NCI-H226 (cell line): ENCODE measurements around the gene OTUD7B.
"Not testable (repeated sequence)": the region's sequence is repeated elsewhere in the genome, so short reads cannot be mapped to it uniquely, and the experiment has no call there.

Experiments
- DNase-seq: peaks from one replicate; pipeline ENCODE4 v3.0.0-alpha.2; 2015

The OTUD7B gene

DNA sequence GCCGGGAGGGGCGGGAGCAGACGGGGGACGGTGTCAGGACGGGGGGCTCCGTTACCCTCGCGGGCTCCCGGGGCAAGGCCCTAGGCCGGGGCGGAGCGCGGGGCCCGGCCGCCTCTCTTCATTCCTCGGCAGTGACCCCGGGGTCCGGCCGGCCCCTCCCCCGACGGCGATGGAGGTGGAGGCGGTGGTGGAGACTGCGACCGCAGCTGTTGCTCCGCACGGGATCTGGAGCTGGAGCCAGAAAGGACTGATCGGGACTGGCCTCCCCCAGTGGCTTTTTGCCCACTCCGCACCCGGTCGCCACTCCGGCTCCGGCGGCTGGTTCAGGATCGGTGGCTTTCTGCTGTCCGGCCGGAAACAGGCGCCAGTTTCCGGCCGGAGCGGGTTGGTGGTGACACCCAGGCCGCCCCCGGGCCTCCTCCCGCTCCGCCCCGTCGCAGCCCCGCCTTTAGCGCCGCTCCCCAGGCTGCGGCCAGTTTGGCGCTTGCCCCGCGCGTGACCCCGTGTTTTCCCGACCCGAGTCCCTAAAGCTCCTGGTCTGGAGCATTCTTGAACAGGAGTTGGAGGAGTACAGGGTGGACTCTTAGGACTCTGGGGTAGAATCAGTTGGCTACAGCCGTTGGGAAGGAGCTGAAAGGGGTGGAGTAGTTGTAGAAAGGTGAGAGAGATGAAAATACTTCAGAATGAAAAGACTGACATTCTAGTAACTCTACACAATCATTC lies at the start of gene OTUD7B:
Gene OTUD7B (minus strand): TSS at position 334 of the 723 bp plus-strand sequence. CDS start 33,216 bp downstream, outside the sequence.
- peak; percentile 87 for DNase-seq

DNA sequence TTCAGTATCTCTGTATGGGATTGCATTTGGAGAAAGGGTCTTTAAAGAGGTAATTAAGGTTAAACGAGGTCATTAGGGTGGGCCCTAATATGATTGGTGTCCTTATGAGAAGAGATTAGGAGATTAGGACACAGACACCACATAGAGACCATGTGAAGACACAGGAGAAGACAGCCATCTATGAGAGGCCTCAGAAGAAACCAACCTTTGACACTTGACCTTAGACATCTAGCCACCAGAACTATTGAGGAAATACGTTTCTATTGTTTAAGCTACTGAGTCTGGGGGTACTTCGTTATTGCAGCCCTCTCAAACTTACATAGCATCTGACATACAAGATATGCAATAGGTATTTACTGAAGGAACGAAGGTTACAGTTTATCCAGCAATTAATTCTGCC lies 49.7 kb upstream of the OTUD7B start:
- no peak for DNase-seq

GRCh38 chr1:150056407-150056806 lies 45.9 kb upstream of the OTUD7B start:
- DNase-seq: no peak

DNA sequence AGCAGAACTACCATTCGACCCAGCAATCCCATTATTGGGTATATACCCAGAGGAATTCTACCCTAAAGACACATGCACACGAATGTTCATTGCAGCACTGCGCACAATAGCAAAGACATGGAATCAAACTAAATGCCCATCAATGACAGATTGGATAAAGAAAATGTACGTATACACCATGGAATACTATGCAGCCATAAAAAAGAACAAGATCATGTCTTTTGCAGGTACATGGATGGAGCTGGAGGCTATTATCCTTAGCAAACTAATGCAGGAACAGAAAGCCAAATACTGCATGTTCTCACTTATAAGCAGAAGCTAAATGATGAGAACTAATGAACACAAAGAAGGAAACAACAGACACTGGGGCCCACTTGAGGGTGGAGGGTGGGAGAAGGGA lies 45.0 kb upstream of the OTUD7B start:
- not testable (repeated sequence) for DNase-seq

- no peak for DNase-seq
These were observed 43.4 kb upstream of the OTUD7B start for GRCh38 chr1:150053926-150054325.

DNA sequence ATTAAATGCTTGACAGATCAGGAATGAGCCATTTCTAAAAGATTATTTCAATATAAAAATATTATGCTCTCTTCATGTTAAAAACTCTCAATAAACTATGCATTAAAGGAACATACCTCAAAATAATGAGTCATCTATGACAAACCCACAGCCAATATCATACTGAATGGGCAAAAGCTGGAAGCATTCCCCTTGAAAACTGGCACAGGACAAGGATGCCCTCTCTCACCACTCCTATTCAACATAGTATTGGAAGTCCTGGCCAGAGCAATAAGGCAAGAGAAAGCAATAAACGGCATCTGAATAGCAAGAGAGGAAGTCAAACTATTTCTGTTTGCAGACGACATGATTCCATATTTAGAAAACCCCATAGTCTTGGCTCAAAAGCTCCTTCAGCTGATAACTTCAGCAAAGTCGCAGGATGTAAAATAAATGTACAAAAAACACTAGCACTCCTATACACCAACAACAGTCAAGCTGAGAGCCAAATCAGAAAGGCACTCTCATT lies 41.4 kb upstream of the OTUD7B start:
- not testable (repeated sequence) for DNase-seq

DNA sequence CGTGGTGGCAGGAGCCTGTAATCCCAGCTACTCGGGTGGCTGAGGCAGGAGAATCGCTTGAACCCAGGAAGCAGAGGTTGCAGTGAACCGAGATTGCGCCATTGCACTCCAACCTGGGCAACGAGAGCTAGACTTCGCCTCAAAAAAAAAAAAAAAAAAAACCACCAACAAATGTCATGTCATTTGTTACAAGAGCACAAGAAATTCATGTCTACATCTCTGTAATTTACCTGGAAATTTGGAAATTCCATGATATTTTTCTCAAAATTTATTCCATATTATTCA lies 40.5 kb upstream of the OTUD7B start:
- no peak for DNase-seq

DNA sequence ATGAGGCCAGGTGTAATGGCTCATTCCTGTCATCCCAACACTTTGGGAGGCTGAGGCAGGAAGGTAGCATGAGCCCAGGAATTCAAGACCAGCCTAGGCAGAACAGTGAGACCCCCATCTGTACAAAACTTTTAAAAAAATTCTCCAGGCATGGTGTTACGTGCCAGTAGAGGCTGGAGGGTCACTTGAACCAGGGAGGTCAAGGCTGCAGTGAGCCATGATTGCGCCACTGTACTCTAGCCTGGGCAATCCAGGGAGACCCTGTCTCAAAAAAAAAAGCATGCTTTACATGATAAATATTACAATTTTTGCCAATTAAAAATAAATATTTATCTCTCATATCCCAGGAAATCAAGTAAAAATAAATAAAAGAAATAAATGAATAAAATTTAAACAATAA lies 39.4 kb upstream of the OTUD7B start:
- no peak for DNase-seq

- no peak for DNase-seq
These were observed 23.8 kb upstream of the OTUD7B start for GRCh38 chr1:150034336-150034735.

DNA sequence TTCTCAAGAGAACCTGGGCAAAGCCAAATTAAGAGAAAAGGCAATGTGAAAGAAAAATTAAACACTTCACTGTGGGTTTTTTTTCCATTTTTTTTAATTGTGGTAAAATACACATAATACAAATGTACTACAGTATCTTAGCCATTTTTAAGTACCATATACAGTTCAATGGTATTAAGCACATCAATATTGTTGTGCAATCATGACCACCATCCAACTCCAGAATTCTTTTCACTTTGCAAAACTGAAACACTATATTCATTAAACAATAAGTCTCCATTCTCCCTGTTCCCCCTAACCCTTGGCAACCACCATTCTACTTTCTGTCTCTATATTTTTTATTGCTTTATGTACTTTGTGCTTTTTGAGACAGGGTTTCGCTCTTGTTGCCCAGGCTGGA lies 17.8 kb upstream of the OTUD7B start:
- DNase-seq: no peak

DNA sequence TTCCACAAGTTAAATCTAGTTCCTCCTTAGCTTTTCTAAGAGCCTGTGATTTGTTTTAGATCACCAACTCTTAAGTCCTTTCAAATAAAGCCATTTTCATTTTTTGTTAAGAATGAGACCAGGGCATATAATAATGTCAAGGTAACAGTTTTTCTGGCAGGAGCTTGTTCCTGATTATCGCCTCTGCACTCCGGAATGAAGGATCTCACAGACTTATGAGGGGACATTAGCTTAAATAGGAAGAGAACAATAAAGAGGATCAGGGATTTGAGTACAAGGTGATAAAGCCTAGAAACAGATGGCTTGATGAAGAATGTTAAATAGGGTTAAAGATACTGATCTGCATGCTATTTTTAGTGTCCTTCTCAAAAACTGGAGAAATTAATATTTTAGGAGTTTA lies 13.6 kb upstream of the OTUD7B start:
- no peak for DNase-seq

- DNase-seq: no peak
These were observed 11.8 kb upstream of the OTUD7B start for GRCh38 chr1:150022357-150022756.

- DNase-seq: no peak
These were observed 10.7 kb upstream of the OTUD7B start for GRCh38 chr1:150021191-150021694.

- no peak for DNase-seq
These were observed 10.2 kb upstream of the OTUD7B start for GRCh38 chr1:150020711-150021110.

DNA sequence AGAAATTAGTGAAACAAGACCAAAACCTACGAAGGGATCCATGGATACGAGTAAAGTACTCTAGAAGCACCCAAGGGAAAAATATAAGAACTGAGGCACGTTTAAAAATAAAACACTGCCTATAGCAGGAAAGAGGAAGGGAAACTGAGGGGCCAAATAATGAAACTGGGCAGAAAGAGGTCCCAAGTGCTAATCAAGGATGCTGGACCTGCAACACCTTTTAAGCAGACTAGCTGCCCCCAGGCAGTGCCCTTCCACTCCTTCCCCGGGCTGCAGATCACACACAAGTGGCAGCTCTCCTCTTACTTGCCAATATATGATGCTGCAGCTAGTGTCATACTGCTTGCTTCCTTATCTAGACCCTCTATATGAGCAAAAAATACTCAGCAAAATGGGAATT lies 7.6 kb upstream of the OTUD7B start:
- no peak for DNase-seq

GRCh38 chr1:150017206-150017750 lies 6.8 kb upstream of the OTUD7B start:
- DNase-seq: no peak

- no peak for DNase-seq
These were observed 5.2 kb upstream of the OTUD7B start for GRCh38 chr1:150015651-150016131.

- no peak for DNase-seq
These were observed 2.1 kb upstream of the OTUD7B start for GRCh38 chr1:150012611-150013010.

DNA sequence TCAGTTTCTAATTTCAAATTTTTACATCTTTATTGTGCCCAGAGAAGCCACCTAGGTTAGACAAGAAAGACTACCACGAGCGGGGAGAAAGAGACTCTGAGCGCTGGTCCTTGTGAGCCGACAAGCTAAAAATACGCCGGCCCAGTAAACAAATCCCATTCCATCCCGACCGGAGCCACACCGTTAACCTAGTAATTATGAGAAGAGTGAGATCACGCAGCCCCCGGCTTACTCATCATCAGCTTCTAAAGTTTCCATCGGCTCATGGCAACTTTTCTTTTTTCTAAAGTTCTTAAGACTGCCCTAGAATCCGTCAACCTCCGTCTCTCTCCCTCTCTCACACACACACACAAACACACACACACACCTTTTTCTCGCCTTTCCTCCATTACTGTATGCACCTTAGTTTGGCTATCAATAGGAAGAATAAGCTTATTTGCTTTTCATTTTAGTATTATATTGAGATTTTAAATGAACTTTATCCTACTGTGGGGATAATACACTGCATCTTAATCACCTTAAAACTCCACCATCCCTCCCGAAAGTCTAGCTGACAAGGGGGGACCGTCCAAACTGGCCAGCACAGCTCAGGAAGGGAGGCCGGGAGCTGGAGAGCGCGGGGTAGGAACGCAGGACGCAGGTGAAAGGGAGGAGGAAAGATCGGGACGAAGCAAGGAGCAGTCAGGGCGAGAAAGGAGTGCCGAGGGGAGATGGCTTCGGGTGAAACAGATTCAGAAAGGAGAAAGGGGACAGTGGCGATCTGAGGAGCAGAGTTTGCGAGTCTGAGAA lies 728 bp downstream of the OTUD7B start:
- DNase-seq: peak; percentile 60

- DNase-seq: no peak
These were observed 1.8 kb downstream of the OTUD7B start for GRCh38 chr1:150008699-150009098.

DNA sequence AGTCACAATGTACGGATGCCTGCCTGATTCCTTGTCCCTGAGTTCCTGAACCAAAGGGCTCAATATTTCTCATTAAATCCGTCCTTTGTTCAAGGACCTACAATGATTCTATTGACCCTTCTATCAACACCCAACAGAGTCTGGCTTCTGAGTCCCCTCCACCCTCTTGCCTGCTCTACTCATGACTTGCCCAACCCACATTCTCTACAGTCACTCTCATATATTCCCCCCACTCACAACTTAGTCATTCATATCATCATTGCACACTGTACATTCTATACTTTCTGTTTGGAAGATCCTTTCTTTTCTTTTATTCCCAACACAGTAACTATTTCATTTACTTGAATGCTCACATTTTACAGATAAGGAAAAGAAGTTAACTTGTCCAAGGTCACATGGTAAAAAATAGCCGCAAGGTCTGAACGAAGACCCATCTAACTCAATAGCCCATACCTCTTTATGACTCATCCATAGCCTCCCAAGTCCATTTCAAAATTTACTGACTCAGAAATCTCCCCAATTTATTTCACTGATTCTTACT lies 3.6 kb downstream of the OTUD7B start:
- peak; percentile 90 for DNase-seq

GRCh38 chr1:150005606-150006005 lies 4.9 kb downstream of the OTUD7B start:
- no peak for DNase-seq

GRCh38 chr1:150003801-150004200 lies 6.7 kb downstream of the OTUD7B start:
- DNase-seq: no peak
